HL-60 (cell line): Measurements from ENCODE around the gene KCNMA1.

Experiments
- DNase-seq, 2 experiments: peaks; one replicate each; pipeline ENCODE4 v3.0.0-alpha.2; 2010 to 2020; ENCODE audit warnings: low read depth in 1 of 2, low spot score in 1 of 2
- H3K27ac ChIP-seq: fragments of 250-450 bp; sonication (Bioruptor Pico); replicated peaks from 2 replicates; pipeline ENCODE4 v1.5.1; 2020; ENCODE audit warnings: mild to moderate bottlenecking, moderate library complexity
- H3K27me3 ChIP-seq: fragments of 250-450 bp; sonication (Bioruptor Pico); 2 replicates; pipeline ENCODE4 v1.5.1; 2021; ENCODE audit warnings: mild to moderate bottlenecking, moderate library complexity; ENCODE audit not compliant: insufficient read depth, poor library complexity, severe bottlenecking
- H3K4me3 ChIP-seq: replicated peaks from 2 replicates; pipeline ENCODE4 v1.5.1; 2011; ENCODE audit warnings: mild to moderate bottlenecking, control low read depth, low read length; ENCODE audit not compliant: insufficient read depth
- CTCF ChIP-seq: IDR thresholded peaks from one replicate; pipeline ENCODE4 v1.5.1; 2011; ENCODE audit warnings: low read length, control low read depth, inconsistent platforms; ENCODE audit not compliant: insufficient read depth
- GABPA ChIP-seq: IDR thresholded peaks from 2 replicates; pipeline ENCODE4 v1.6.1; 2012; ENCODE audit warnings: low read depth
- POLR2AphosphoS5 ChIP-seq: IDR thresholded peaks from 2 replicates; pipeline ENCODE4 v1.6.1; 2012; ENCODE audit warnings: low read depth
- REST ChIP-seq: IDR thresholded peaks from 2 replicates; pipeline ENCODE4 v1.6.1; 2012; ENCODE audit warnings: low read depth; ENCODE audit not compliant: insufficient replicate concordance
- SPI1 ChIP-seq: IDR thresholded peaks from 2 replicates; pipeline ENCODE4 v1.6.1; 2012; ENCODE audit warnings: low read depth, mild to moderate bottlenecking, borderline replicate concordance

The KCNMA1 gene

GRCh38 chr10:77253556-77254064 is 384.0 kb downstream of the KCNMA1 start:
- H3K27ac ChIP-seq = no peak overlapping the region
- H3K4me3 ChIP-seq = no peak overlapping the region
- TF ChIP-seq REST (no peak), CTCF (no peak), POLR2AphosphoS5 (no peak), GABPA (no peak), SPI1 (no peak)
- no peaks in the 10 kb centered on the region for H3K27me3 ChIP-seq
- DNase-seq = no peak

- no peak overlapping the region for H3K27ac ChIP-seq
- TF ChIP-seq SPI1 = no peak
- no peak for TF ChIP-seq CTCF
- no peak for TF ChIP-seq POLR2AphosphoS5
- no peak for TF ChIP-seq REST
- TF ChIP-seq GABPA = no peak
- no peak overlapping the region for H3K4me3 ChIP-seq
- no peaks in the 10 kb centered on the region for H3K27me3 ChIP-seq
- DNase-seq = no peak
Observed at GRCh38 chr10:77253147-77253545, 384.5 kb downstream of the KCNMA1 start.

GRCh38 chr10:77252380-77253146 is 385.0 kb downstream of the KCNMA1 start:
- TF ChIP-seq POLR2AphosphoS5 (no peak), REST (no peak)
- Histone ChIP-seq H3K27ac (no peak overlapping the region), H3K4me3 (no peak overlapping the region), H3K27me3 (no peaks in the 10 kb centered on the region)
- no peak for DNase-seq
